NCI-H187 treated with DMSO at 0.1 percent for 48 hours (cell line): ENCODE data around the gene FAM24A.
A peak's percentile ranks its signal among the peaks of the same experiment; 100 is the strongest.

ENCODE experiments used
- DNase-seq: peaks from one replicate; lab custom pipeline; 2025; lab: John Stamatoyannopoulos, UW

Gene FAM24A

GRCh38 chr10:122931088-122931906 is 20.9 kb downstream of the FAM24A start:
- no peak for DNase-seq

GRCh38 chr10:122939133-122939855 is 28.9 kb downstream of the FAM24A start:
- no peak for DNase-seq

GRCh38 chr10:122939856-122940543 is 29.6 kb downstream of the FAM24A start:
- DNase-seq: no peak

- DNase-seq: no peak
These were observed 38.9 kb downstream of the FAM24A start for GRCh38 chr10:122949296-122949695.

GRCh38 chr10:122953902-122954730 is 43.7 kb downstream of the FAM24A start, which contains the start of gene C10orf88:
TSS of gene C10orf88 (minus strand) at chr10:122954227. CDS start at chr10:122954178, 49 bp downstream.
- peak; percentile 79 for DNase-seq

- no peak for DNase-seq
These were observed 44.3 kb downstream of the FAM24A start for GRCh38 chr10:122954731-122955050.

GRCh38 chr10:122955892-122956291 is 45.5 kb downstream of the FAM24A start:
- DNase-seq: no peak

GRCh38 chr10:122957474-122957873 is 47.1 kb downstream of the FAM24A start:
- DNase-seq: no peak

GRCh38 chr10:122962405-122962804 is 52.0 kb downstream of the FAM24A start:
- DNase-seq: no peak
